H1 (cell line): ENCODE results near the gene COL20A1. TPM values are rescaled to one million over a fixed set of nuclear protein-coding genes. Genes with fewer than 3 reads are reported as not detected.

Experiments
- BCL11A ChIP-seq, 2 experiments: IDR thresholded peaks; one replicate each; pipeline ENCODE4 v1.6.1; 2011; ENCODE audit warnings: low read depth in 2 of 2, low read length in 2 of 2, mild to moderate bottlenecking in 2 of 2
- CHD2 ChIP-seq: IDR thresholded peaks from 2 replicates; pipeline ENCODE4 v1.6.1; 2012; ENCODE audit warnings: low read length, improper control_type of control experiment
- HDAC2 ChIP-seq, 2 experiments: fragments of 300-600 bp in 1 of 2; sonication (generic) in 1 of 2; IDR thresholded peaks; 2 replicates each; pipeline ENCODE4 v1.6.1; 2011 to 2012; ENCODE audit warnings: low read depth in 2 of 2, low read length in 2 of 2, mild to moderate bottlenecking in 2 of 2, moderate library complexity in 2 of 2, borderline replicate concordance in 1 of 2, inconsistent platforms in 1 of 2
- MAFK ChIP-seq: IDR thresholded peaks from 2 replicates; pipeline ENCODE4 v1.6.1; 2012; ENCODE audit warnings: low read depth, mild to moderate bottlenecking, improper control_type of control experiment, low read length
- POLR2A ChIP-seq, 2 experiments: IDR thresholded peaks; 1 replicate in 1 of 2; 2 replicates in 1 of 2; pipeline ENCODE4 v1.6.1; 2011; ENCODE audit warnings: low read depth in 2 of 2, low read length in 2 of 2, mild to moderate bottlenecking in 2 of 2; ENCODE audit errors: control extremely low read depth in 1 of 2
- RXRA ChIP-seq: IDR thresholded peaks from 2 replicates; pipeline ENCODE4 v1.6.1; 2011; ENCODE audit warnings: low read depth, mild to moderate bottlenecking, low read length, moderate library complexity; ENCODE audit not compliant: insufficient read depth
- SIRT6 ChIP-seq: IDR thresholded peaks from one replicate; pipeline ENCODE4 v1.7.1; 2012; ENCODE audit warnings: low read length, inconsistent platforms
- polyA plus RNA-seq, 7 experiments: library from polyadenylated mRNA; depleted of rRNA in 3 of 7; stranded (reverse) in 5 of 7; unstranded in 2 of 7; fragments of >200 nt in 5 of 7; fragments of 200-250 nt in 2 of 7; gene quantifications; 1 replicate in 5 of 7; 2 replicates in 1 of 7; 4 replicates in 1 of 7; pipeline versions ENCODE4 v1.2.1 to v1.2.3, GENCODE V29; 2011 to 2013; ENCODE audit warnings: missing spikeins in 2 of 7, mixed read lengths in 2 of 7
- total RNA-seq: library from RNA; stranded (reverse); fragmentation: NEBNext Ultra II Directional; extraction: Animal tissue kit (Norgen Biotek cat#: 25700); gene quantifications from 2 replicates; pipeline ENCODE4 v1.2.1, GENCODE V29; 2021
- TF ChIP-seq, protein P1 (sequence below): fragments of 300-600 bp; sonication (generic); IDR thresholded peaks from 2 replicates; pipeline ENCODE4 v1.7.1; 2012; ENCODE audit warnings: low read length, moderate library complexity, mild to moderate bottlenecking, inconsistent platforms; ENCODE audit not compliant: insufficient replicate concordance
- TF ChIP-seq, protein P2 (sequence below): IDR thresholded peaks from 2 replicates; pipeline ENCODE4 v1.6.1; 2011; ENCODE audit warnings: low read length, improper control_type of control experiment

Gene COL20A1
- total and polyA plus RNA-seq, 2 of the 8 experiments (the other 6 are each of a cell fraction or from before 2014, with no cell fraction given): 0.19 to 0.21 TPM

GRCh38 chr20:63347081-63347741 is 54.2 kb downstream of the COL20A1 start (continued):
- TF ChIP-seq, protein P1, sequence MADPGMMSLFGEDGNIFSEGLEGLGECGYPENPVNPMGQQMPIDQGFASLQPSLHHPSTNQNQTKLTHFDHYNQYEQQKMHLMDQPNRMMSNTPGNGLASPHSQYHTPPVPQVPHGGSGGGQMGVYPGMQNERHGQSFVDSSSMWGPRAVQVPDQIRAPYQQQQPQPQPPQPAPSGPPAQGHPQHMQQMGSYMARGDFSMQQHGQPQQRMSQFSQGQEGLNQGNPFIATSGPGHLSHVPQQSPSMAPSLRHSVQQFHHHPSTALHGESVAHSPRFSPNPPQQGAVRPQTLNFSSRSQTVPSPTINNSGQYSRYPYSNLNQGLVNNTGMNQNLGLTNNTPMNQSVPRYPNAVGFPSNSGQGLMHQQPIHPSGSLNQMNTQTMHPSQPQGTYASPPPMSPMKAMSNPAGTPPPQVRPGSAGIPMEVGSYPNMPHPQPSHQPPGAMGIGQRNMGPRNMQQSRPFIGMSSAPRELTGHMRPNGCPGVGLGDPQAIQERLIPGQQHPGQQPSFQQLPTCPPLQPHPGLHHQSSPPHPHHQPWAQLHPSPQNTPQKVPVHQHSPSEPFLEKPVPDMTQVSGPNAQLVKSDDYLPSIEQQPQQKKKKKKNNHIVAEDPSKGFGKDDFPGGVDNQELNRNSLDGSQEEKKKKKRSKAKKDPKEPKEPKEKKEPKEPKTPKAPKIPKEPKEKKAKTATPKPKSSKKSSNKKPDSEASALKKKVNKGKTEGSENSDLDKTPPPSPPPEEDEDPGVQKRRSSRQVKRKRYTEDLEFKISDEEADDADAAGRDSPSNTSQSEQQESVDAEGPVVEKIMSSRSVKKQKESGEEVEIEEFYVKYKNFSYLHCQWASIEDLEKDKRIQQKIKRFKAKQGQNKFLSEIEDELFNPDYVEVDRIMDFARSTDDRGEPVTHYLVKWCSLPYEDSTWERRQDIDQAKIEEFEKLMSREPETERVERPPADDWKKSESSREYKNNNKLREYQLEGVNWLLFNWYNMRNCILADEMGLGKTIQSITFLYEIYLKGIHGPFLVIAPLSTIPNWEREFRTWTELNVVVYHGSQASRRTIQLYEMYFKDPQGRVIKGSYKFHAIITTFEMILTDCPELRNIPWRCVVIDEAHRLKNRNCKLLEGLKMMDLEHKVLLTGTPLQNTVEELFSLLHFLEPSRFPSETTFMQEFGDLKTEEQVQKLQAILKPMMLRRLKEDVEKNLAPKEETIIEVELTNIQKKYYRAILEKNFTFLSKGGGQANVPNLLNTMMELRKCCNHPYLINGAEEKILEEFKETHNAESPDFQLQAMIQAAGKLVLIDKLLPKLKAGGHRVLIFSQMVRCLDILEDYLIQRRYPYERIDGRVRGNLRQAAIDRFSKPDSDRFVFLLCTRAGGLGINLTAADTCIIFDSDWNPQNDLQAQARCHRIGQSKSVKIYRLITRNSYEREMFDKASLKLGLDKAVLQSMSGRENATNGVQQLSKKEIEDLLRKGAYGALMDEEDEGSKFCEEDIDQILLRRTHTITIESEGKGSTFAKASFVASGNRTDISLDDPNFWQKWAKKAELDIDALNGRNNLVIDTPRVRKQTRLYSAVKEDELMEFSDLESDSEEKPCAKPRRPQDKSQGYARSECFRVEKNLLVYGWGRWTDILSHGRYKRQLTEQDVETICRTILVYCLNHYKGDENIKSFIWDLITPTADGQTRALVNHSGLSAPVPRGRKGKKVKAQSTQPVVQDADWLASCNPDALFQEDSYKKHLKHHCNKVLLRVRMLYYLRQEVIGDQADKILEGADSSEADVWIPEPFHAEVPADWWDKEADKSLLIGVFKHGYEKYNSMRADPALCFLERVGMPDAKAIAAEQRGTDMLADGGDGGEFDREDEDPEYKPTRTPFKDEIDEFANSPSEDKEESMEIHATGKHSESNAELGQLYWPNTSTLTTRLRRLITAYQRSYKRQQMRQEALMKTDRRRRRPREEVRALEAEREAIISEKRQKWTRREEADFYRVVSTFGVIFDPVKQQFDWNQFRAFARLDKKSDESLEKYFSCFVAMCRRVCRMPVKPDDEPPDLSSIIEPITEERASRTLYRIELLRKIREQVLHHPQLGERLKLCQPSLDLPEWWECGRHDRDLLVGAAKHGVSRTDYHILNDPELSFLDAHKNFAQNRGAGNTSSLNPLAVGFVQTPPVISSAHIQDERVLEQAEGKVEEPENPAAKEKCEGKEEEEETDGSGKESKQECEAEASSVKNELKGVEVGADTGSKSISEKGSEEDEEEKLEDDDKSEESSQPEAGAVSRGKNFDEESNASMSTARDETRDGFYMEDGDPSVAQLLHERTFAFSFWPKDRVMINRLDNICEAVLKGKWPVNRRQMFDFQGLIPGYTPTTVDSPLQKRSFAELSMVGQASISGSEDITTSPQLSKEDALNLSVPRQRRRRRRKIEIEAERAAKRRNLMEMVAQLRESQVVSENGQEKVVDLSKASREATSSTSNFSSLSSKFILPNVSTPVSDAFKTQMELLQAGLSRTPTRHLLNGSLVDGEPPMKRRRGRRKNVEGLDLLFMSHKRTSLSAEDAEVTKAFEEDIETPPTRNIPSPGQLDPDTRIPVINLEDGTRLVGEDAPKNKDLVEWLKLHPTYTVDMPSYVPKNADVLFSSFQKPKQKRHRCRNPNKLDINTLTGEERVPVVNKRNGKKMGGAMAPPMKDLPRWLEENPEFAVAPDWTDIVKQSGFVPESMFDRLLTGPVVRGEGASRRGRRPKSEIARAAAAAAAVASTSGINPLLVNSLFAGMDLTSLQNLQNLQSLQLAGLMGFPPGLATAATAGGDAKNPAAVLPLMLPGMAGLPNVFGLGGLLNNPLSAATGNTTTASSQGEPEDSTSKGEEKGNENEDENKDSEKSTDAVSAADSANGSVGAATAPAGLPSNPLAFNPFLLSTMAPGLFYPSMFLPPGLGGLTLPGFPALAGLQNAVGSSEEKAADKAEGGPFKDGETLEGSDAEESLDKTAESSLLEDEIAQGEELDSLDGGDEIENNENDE: no peak
- TF ChIP-seq RXRA (no peak), CHD2 (no peak), SIRT6 (no peak), HDAC2 (IDR thresholded peaks at IDR 0.05; ENCODE audit: borderline replicate concordance in 1 of 2, low read depth in 2 of 2, low read length in 2 of 2) (no peak), POLR2A (IDR thresholded peaks at IDR 0.05; ENCODE audit: control extremely low read depth in 1 of 2, low read depth in 2 of 2, low read length in 2 of 2) (no peak), MAFK (no peak), BCL11A (IDR thresholded peaks at IDR 0.05; ENCODE audit: low read depth in 2 of 2, low read length in 2 of 2) (no peak)
- TF ChIP-seq, protein P2, sequence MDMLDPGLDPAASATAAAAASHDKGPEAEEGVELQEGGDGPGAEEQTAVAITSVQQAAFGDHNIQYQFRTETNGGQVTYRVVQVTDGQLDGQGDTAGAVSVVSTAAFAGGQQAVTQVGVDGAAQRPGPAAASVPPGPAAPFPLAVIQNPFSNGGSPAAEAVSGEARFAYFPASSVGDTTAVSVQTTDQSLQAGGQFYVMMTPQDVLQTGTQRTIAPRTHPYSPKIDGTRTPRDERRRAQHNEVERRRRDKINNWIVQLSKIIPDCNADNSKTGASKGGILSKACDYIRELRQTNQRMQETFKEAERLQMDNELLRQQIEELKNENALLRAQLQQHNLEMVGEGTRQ: no peak
- TF ChIP-seq, all 59 proteins: peak for 0
